Measurements from ENCODE around the gene ARHGAP24.

DNA sequence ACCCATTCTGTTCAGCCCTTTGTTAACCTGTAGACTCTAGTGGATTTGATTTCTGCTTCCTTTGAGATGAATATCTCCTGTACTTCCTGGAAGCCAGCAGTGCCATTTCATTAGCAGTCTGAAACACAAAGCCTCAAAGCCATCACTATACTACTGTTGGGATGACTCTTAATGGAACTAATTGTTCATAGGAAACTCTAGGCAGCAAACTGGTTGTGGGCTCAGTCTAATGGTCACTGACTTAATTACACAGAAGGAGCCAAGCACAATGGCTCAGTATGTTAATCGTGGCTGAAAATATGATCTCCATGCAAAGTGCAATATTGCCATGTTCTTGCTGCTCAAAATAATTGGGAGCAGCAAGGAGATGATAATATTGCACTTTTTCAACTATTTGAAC, 262.3 kb downstream of the ARHGAP24 start:
- TF ChIP-seq ATF1 (CRISPR knock-in tag; IDR thresholded peaks at IDR 0.05) = no peak
- TF ChIP-seq ZBTB21 (CRISPR knock-in tag; IDR thresholded peaks at IDR 0.05; ENCODE audit: borderline replicate concordance) = no peak
- no peak for TF ChIP-seq CTCF (IDR thresholded peaks at IDR 0.05)
- TF ChIP-seq, protein P1, sequence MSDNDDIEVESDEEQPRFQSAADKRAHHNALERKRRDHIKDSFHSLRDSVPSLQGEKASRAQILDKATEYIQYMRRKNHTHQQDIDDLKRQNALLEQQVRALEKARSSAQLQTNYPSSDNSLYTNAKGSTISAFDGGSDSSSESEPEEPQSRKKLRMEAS (CRISPR knock-in tag; IDR thresholded peaks at IDR 0.05) = no peak
